ENCODE data around the gene SHC3.

DNA sequence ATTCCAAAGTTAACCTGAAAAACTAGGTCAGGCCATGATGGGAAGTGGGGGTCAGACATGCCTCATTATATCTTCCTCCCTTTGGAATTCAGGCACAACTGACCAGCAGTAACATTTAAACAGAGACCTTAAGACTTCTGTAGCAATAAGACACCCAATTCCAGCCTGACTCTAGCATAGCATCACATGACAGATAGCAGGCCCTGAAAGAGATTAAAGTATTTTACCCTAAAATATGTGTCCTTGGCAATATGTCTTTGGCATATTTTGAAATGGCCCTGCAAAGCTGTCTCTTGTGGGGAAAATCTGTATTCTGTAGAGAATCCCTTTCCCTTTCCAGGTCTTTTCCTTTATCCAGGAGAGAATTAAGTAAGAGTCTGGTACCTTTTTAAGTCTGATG lies 153.1 kb downstream of the SHC3 start:
- TF ChIP-seq NANOG (IDR thresholded peaks at IDR 0.05; ENCODE audit: borderline replicate concordance), result no peak
- TF ChIP-seq, protein P1, sequence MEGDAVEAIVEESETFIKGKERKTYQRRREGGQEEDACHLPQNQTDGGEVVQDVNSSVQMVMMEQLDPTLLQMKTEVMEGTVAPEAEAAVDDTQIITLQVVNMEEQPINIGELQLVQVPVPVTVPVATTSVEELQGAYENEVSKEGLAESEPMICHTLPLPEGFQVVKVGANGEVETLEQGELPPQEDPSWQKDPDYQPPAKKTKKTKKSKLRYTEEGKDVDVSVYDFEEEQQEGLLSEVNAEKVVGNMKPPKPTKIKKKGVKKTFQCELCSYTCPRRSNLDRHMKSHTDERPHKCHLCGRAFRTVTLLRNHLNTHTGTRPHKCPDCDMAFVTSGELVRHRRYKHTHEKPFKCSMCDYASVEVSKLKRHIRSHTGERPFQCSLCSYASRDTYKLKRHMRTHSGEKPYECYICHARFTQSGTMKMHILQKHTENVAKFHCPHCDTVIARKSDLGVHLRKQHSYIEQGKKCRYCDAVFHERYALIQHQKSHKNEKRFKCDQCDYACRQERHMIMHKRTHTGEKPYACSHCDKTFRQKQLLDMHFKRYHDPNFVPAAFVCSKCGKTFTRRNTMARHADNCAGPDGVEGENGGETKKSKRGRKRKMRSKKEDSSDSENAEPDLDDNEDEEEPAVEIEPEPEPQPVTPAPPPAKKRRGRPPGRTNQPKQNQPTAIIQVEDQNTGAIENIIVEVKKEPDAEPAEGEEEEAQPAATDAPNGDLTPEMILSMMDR (conservative IDR thresholded peaks at IDR 0.05; ENCODE audit: low read depth in 2 of 2), result no peak

Data from GM23338 (cell line).